Hematopoietic multipotent progenitor cell (in vitro differentiated cells): Measurements from ENCODE around the gene THRAP3. TPM values are rescaled to one million over a fixed set of nuclear protein-coding genes. Genes with fewer than 3 reads are reported as not detected.
A peak's percentile ranks its signal among the peaks of the same experiment; 100 is the strongest.

Experiments
- DNase-seq, 3 donors: peaks; one replicate each; pipeline ENCODE4 v3.0.0-alpha.2; 2011 to 2015; ENCODE audit warnings: low read depth in 2 of 3, low spot score in 2 of 3
- small RNA-seq: library from RNA; depleted of rRNA; stranded (forward); fragments of <200 nt; gene quantifications from one replicate; pipeline ENCODE3, GENCODE V24; 2012
- total RNA-seq: library from RNA; depleted of rRNA; stranded (reverse); fragments of >200 nt; gene quantifications from one replicate; pipeline ENCODE4 v1.2.3, GENCODE V29; 2012

THRAP3 gene
- total RNA-seq, 1 donor: 42.8 TPM

DNA sequence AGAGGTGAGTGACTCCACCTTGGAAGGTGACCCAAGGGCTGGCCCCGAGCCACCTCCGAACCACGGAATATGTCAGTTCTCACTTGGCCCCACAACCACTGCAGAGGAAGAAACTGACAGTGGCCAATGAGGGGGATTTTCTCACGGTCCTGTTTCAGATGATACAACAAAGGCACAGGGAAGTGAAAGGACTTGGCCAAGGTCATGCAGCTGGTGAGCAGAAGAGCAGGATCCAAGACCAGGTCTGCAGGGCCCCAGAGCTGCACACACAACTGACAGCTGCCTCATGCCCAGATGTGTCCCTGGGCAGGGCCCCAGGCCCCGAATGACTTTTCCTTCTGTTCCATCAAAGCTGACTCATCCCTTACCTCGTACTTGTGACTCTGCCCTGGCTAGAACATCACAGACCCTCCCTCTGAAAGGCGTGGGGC, 125.0 kb downstream of the THRAP3 start:
- no peak for DNase-seq

DNA sequence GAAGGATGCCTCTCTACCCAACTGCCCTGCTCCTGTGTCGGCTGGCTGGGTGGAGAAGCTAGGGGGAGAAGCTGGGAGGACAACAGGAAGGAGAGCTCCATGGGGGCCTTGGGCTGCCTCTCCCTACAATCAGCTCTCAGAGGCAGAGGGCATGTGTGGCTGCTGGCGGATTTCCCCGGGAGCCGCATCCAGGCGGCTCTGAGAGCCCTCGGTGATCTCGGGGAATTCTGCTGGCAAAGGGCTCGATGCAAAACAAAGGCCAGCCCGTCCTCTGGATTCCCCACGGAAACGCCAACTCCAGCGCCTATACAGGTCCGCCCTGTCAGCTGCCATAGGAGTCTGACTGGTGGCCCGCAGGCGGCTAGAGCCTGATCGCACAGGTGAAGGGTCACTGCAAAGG, 125.6 kb downstream of the THRAP3 start:
- no peak for DNase-seq

DNA sequence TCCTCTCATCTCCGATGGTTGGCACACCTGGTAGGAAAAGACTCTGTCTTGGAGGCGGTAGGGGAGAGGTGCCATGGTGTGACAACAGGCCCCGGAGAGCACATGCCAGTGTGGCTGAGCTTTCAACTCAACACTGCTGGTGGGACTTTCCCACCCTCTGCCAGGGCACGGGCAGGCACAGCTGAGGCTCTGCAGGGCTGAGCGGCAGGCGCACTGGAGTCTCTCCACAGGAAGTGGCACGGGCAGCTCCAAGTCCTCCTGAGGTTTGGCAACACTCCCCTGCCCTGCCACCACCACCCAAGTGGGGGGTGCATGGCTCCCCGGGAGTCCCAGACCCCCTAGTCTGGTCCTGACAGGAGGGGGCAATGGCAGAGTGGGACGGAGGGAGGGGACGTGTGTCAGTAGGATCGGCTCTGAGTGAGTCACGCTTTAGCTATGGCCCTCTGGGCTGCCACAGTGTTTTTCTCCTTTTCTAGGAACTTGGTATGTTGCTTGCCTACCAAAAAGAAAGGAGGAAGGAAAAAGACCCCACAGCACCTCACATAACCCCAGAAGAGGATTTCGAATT, 126.5 kb downstream of the THRAP3 start:
- peak in 2 of 3 donors; percentile 60 to 73 for DNase-seq

DNA sequence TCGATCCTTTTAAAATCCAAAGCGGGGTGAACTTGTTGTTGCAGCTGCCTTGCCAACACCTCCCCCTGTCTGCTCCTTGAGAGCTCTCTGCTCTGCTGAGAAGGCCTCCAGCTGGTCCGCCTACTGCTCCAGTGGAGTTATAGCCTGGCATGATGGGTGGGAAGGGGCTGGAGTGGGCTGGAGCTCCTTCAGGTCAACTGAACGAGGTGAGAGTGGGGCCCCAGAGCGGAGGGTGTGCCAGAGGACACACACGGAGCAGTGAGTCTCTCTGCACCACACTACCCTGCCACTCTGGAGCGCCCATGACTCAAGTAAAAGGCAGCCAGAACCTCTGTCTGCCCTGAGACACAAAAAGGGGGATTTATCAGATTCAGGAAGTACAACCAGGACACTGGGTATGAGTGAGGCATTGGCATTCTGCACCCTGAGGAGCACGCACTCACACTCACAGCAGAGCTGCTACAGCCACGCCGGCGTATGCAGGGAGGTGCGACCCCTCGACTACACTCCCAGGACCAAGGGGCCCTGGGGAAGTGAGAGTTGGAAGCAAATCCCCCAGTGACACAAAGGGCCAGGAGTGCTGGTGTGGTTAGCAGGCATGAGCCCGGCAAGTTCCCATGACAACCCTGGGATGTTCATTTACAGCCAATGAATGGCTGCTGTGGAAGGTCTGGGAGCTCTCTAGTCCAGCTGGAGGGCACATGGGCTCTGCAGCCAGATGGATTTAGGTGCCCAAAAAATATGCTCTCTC, 127.2 kb downstream of the THRAP3 start:
- DNase-seq: peak in 2 of 3 donors; percentile 29 to 37

DNA sequence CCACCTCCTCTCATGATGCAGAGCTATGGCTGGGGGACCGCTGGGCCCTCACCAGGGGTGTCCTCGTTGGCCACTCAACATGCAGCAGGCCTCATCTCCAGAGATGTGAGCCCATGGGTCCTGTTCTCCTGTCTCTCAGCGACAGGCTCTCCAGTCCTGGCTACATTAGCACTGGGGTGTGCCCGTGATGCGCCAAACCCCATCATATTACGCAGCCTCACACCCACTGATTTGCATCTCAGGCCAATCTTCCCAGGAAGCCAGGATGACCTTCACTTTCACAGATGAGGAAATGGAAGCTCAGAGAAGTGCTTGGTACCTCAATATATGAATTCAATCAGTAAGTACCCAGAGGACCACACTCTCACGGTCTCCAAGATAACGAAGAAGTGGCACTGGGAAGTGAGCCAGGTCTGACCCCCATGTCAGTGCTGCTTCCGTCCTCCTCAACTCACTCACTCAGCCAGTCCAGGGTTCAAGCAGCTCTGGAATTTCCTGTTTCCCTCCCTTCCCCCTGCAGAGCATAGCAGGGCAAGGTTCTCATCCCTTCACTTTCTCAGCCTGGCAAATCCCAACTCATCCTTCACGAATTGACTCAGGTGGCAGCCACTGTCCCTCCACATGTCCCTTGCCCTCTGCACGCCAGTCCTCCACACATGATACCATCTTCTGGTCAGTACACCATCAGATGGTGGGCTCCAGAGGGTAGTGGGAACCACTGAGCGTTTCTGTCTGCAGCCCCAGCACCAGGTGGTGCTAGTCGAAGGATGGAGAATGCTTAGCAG, 128.1 kb downstream of the THRAP3 start:
- no peak for DNase-seq

DNA sequence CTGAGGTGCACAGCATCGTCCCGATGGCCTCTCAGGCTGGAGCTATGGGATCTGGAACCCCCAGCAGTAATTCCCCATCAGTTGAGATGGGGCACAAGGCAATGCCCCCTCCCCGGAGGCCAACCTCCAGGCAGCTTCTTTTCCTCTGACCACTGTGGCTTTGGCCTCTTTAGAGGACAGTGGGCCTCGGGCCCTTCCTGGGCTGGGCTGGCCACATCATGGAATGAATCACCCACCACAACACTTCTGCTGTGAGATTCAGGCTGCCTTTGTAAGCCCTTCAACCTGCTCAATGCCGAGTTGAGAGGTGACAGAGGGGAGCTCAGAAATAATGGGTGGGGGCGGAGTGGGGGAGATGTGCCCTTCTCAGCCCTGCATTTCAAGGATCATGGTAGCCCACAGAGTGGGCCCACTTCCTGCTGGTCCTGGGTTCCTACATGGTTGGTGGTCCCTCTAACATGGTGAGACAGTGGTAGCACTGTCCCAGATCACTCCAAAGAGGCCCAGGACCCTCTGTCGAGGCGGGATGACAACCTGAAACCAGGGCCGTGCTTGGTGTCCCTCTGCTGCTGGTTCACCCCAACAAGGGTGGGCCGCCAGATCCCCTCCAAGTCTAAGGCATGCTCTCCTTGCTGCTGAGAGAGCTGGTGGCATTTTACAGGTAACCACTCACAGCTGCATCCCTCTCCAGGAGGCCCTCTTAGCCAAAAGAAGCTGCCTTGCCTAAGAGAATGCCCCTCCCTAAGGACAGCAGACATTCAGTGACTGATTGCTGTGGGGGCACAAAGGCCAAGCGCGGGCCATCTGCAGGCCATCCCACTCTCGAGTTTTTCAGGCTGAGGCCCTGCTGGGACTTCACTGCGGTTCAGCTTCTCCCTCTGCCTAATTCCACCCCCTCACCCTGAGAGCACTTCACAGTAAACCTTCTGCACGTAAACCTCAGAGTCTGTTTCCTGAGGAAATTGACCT, 129.0 kb downstream of the THRAP3 start:
- DNase-seq: no peak

DNA sequence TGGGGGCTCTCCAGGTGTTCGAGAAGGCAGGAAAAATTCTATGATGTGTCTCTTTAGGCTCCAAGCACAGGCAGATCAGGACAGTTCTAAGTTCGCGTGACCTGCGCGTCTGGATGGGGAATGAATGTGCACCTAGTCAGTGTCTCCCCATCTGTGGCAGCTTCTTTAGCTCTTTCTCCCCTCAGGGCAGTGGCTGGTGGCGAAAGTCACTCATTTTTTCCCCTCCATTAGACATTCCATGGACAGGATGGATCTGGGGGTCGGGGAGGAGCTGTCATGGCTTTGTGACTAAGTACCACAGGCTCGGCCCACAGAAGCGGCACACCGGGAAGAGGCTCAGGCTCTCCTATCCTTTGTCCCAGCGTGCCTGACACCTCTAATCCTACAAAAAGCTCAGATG, 130.2 kb downstream of the THRAP3 start:
- no peak for DNase-seq

Small RNA genes within 50 kb of the gene (small RNA-seq; reads per million reads assigned to genes)
- gene RN7SL131P: not detected
- not detected for gene UBE2V2P4

Other genes starting within 250 kb of the THRAP3 start
- gene TEKT2, start 140.3 kb upstream of the THRAP3 start, total RNA-seq: 4.8 TPM
- 42.5 TPM for gene ADPRS, start 135.6 kb upstream of the THRAP3 start, total RNA-seq
- 0.81 TPM for gene COL8A2, start 99.2 kb upstream of the THRAP3 start, total RNA-seq
- 40.1 TPM for gene TRAPPC3, start 75.0 kb upstream of the THRAP3 start, total RNA-seq
- gene MAP7D1, start 68.3 kb upstream of the THRAP3 start, total RNA-seq: 105 TPM
- gene SH3D21, start 81.9 kb downstream of the THRAP3 start, total RNA-seq: 7.5 TPM
- 143 TPM for gene EVA1B, start 99.2 kb downstream of the THRAP3 start, total RNA-seq
- gene STK40, start 161.5 kb downstream of the THRAP3 start, total RNA-seq: 32.0 TPM
- gene LSM10, start 173.5 kb downstream of the THRAP3 start, total RNA-seq: 16.7 TPM
- 3.2 TPM for gene OSCP1, start 226.0 kb downstream of the THRAP3 start, total RNA-seq
- gene MRPS15, start 239.9 kb downstream of the THRAP3 start, total RNA-seq: 23.7 TPM